ENCODE data around the gene KRT82. TPM values are rescaled to one million over a fixed set of nuclear protein-coding genes. Genes with fewer than 3 reads are reported as not detected.
"Not testable (repeated sequence)": the region's sequence is repeated elsewhere in the genome, so short reads cannot be mapped to it uniquely, and the experiment has no call there.

Gene KRT82
- not detected for total RNA-seq

GRCh38 chr12:52405922-52406385, at the start of gene KRT82:
Gene KRT82 (minus strand): TSS chr12:52406335. CDS start chr12:52406277, 58 bp downstream.
- DNase-seq = no peak

DNA sequence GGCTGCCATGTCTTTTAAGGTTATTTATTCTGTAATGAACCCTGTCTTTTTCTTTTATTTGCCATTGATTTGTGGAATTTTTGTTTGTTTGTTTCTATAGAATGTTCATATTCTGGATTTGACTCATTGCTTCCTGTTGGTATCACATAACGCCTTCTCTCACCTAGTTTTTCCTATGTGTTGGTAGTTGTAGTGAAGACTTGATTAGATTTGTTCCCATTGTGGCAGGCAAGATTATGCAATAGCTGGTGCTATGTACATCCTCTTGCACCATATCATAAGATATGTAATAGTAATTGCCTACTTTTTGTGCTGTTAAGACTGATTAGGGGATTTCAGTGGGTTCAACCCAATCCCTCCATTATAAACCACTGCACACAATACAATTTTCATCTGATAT, 49.7 kb upstream of the KRT82 start:
- DNase-seq = no peak

DNA sequence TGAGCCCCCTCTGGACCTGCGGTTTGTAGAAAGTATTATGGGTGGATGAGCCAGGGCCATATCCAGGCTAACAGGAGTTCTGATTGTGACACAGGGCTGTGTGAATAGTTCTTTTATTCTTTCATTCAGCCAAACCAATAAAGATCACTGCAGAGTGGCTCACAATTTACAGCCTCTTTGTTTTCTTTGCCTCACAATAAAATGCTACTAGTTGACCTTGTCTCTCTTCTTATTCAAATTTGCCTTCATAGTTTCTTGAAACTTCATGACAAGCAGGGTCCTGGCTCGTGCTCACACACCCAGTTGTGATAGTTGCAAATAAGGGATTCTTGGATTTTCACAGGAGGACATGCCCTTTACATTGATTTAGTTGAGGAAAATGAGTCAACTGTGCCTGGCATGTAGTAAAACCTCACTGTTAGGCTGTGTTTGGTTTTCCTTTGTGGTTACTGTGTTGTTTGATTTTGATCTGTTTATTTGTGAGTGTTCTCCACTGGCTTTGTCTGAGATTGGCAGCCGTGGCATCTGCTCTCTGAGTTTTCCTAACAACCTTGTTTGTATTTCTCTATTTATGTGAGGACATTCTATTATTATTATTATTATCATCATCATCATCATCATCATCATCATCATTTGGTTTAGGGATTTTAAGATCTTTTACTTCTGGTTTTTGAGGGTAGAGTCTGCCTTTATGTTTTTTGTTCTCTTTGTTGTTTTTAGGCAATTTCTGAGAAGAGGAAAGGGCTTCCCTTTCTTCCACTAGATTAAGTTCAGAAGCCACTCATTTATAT, 48.5 kb upstream of the KRT82 start:
- no peak for DNase-seq

GRCh38 chr12:52452101-52452500, 46.0 kb upstream of the KRT82 start, which contains the start of gene KRT6B:
Gene KRT6B (minus strand): TSS chr12:52452146. CDS start chr12:52452078, 68 bp downstream.
- no peak for DNase-seq

GRCh38 chr12:52448228-52448627, 42.1 kb upstream of the KRT82 start:
- DNase-seq = no peak

- DNase-seq = not testable (repeated sequence)
Measured at GRCh38 chr12:52447196-52447595, 41.1 kb upstream of the KRT82 start.

- no peak for DNase-seq
Measured at GRCh38 chr12:52446367-52447045, 40.4 kb upstream of the KRT82 start.

- no peak for DNase-seq
Measured at GRCh38 chr12:52445876-52446275, 39.7 kb upstream of the KRT82 start.

- no peak for DNase-seq
Measured at GRCh38 chr12:52444647-52445595, 38.8 kb upstream of the KRT82 start.

DNA sequence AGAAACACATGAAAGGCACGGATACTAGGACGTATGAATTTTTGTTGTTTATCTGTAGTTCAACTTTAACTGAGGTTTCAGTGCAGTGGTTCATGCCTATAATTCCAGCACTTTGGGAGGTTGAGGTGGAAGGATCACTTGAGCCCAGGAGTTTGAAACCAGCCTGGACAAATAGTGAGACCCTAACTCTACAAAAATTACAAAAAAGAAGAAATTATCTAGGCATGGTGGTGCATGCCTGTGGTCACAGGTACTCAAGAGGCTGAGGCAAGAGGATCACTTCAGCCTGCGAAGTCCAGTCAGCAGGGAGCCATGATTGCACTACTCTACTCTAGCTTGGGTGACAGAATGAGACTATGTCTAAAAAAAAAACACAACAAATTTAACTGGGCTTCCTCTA, 37.8 kb upstream of the KRT82 start:
- DNase-seq = no peak

DNA sequence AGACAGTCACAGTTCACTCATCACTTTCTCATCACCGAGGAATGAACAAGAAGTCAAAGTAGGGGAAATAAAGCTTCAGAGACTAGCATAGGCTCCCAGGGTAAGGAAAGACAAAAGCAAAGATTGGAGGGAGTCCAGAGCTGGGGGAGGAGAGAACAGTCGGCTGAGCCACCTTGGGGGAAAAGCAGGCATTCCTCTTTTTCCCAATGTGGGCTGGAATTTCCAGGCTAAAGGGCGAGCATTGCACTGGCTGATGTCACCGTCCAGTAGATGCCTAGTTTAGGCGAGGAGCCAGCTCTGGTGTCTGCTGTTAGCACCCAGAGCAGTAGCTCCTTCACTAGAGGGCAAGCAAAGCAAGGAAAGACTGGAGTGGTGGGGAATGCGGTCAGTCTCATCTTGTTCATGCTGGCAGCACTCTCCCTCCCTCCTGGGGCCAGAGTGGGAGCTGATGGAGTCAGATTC, 36.5 kb upstream of the KRT82 start:
- no peak for DNase-seq

DNA sequence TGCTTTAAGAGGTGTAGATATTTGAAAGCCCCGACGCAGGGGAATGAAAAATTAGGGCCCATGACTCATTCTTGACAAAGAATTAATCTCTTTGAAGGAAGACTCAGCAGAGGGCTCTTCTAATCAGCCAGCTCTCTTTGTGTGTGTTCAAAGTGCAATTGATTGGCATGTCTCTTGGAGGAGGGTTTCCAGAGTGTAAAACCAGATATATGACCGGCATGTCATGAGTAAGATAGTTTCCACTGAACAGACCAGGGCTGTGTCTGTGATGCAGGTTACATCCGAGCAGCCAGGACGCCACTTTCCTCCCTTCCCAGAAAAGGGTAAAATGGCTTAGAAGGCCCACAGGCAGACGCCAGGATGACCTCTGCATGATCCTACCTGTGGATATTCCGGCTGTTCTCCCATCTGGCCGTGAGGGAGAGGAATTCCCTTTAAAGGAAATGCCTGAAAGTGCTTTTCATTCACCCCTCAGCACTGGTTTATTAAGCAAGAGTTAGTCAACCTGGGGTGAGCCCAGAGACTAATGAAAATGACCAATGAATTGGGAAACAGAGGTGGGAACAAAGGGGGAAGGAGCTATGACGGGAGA, 35.3 kb upstream of the KRT82 start:
- DNase-seq = no peak

DNA sequence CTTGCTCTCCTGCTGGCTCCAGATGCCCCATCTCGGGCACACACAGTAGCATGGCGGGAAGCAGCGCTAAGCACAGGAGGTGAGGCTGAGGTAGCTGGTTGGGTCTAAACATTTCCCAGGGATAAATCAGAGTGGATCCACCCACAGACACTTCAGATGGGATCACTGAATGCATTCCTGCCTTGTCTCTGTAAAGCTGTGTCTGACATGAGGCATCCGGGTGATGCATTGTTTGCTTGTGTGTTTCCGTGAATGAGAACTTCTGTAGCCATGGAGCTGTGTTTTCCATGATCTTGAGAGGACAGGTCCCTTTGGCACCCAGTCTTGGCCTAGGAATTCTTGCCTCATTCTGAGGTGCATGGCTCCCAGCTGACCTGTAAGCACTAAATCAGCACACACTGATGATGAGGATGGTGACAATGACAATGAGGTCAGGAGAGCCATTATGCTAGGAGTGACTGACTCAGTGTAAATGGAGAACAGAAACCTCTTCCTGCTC, 34.7 kb upstream of the KRT82 start:
- DNase-seq = no peak

DNA sequence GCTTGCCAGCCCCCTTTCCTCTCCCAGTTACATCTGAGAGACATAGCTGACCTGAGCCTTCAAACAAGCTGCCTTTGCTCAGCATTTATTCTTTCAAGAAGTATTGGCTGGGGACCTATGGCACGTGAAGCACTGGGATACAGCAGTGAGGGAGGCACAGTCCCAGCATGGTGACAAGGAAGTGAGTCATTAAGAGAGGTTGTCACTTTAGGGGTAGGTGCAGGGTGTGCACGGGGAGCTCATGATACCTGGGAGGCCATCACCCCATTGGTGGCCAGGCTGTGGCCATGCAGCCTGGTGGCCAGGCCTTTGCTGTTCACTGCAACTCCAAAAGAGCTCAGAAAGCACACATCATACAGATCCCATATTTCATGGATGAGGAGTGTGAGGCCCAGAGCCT, 33.7 kb upstream of the KRT82 start:
- DNase-seq = no peak

- DNase-seq = no peak
Measured at GRCh38 chr12:52439420-52439819, 33.3 kb upstream of the KRT82 start.

DNA sequence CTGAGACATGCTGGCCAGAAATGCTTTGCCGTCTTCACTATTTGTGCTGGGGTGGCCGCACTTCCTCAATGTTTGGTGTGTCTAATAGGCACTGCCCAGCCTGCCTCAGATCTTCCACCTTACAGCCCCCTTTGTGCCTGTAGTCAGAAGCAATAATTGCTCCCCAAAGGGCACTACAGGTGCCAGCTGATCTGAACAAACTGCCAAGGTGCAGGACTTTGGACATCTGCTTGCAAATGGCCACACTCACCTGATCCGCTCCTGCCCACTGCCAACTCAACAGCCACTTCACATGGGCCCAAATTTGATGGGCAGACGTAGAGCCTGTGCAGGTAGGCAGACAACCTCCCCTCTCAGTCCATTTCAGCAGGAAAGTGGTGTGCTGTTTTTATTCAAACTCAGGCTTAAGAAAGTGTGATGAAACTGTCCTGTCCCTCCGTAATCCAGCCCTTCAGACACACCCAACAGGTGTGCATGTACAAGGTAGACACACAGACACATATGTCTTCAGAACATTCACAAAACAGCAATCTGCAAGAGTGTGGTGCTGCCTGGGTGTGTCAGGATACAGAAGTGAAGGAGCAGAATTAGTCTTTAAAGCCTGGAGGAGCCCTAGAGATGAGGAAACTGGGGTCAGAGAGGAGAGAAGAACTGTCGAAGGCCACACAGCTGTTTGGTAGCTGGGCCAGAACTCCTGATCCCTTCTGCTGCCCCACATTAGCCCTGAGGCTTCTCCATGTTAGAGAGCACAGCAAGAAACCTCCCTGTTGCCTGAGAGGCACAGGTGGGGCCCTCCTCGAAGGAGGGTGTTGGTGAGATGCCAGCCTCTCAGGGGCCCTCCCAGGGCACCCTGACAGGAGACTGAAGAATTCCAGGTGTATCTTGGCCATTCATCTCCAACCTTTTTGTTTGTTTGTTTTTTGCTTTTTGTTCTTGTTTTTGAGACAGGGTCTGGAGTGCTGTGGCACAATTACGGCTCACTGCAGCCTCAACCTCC, 32.5 kb upstream of the KRT82 start:
- DNase-seq = no peak

- no peak for DNase-seq
Measured at GRCh38 chr12:52437508-52437907, 31.4 kb upstream of the KRT82 start.

DNA sequence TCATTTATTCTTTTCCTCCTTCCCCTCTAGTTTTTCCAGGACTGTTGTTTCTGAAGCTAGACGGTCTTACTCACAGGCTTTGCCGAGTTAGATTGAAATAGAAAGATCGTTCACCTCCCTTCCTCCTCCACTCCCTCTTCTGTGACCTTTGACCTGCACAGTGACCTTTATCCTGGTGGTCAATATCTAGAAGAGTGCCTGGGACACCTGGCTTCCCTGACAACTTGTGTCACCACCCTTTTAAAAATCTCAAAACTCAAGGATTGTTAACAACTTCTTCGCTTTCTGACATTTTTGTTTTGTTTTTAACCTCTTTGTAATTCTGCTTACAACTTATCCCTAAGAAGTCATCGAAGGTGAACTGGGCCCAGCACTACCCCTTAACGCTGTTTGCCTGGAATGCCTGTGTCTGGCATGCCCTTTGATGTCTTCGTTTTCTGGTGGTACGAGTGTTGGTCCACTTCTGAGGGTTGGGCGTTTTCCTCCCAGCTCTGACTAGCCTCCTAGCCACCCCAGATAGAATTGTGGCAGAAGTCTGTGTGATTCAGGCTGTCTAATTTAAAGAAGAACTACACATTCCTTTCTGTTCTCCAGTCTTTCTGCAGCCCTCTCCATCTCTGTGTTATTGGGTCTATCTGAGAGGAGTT, 30.8 kb upstream of the KRT82 start:
- no peak for DNase-seq

DNA sequence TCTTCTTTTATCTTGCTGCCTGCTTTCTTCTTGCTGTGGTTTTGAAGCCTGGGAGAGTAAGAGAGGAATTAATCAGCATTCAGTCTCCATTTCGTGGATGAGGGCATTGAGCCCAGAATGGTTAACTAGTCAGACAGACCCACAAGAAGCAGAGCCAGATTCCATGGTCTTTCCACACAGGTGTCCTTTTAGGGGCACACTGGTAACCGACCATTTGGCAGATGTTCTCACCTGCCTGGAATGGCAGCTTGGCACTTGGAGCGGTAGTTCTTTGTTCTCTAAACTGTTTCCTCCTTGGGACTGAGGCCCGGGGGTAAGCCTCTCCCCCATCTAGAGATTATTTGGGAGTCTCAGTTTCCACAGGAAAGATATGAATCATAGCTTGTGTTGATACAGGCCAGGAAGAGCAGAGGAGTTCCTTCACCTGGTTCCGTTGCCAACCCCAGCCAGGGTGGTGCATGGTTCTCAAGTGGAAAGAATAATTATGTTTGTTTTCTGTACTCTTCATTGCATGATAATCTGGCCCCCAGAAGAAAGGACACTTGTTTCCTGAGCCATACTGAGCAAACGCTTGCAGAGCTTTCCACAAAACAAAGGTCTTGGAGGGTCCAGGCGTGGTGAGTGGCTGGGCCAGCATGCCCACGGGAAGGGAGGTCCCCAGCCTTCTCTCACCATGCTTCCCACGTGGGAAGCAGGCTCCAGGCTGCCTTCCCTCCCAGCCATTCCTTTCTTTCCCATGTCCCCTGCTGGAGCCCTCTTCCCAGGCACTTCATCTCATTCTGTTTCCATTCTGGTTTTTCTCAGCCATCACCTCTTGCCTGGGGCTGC, 30.1 kb upstream of the KRT82 start:
- DNase-seq = no peak

GRCh38 chr12:52435659-52435999, 29.5 kb upstream of the KRT82 start:
- DNase-seq = no peak

Measured in effector CD4-positive, alpha-beta T cell (primary cell).